Caco-2 (cell line): ENCODE data around the gene TMTC2. TPM values are rescaled to one million over a fixed set of nuclear protein-coding genes. Genes with fewer than 3 reads are reported as not detected.

Source experiments
- BruUV-seq: library from RNA; stranded (reverse); fragments of 400-500 nt; replicated peaks from 2 replicates; lab custom pipeline; 2021; lab: Mats Ljungman, UMichigan
- CTCF ChIA-PET: fragments of 300-600 bp; sonication (Branson Sonifier 250); formaldehyde crosslinking; loops from one replicate; lab custom pipeline; 2022; ENCODE audit warnings: antibody characterized with exemption; lab: Charles Lee
- POLR2A ChIA-PET: fragments of 300-600 bp; sonication (Branson Sonifier 250); formaldehyde crosslinking; loops from one replicate; lab custom pipeline; 2022; ENCODE audit warnings: antibody characterized with exemption; lab: Charles Lee
- DNase-seq, 2 experiments: peaks; one replicate each; pipeline versions ENCODE4 v3.0.0 to v3.0.0-alpha.2; 2020 to 2022
- H3K27me3 ChIP-seq: replicated peaks from 2 replicates; pipeline ENCODE4 v1.6.0; 2011; ENCODE audit warnings: low read length; ENCODE audit not compliant: control insufficient read depth, insufficient read depth
- H3K36me3 ChIP-seq: 2 replicates; pipeline ENCODE4 v1.5.1; 2011; ENCODE audit warnings: low read length; ENCODE audit not compliant: control insufficient read depth, insufficient read depth
- H3K4me1 ChIP-seq: fragments of 250-450 bp; sonication (Bioruptor Pico); 2 replicates; pipeline ENCODE4 v1.5.1; 2020; ENCODE audit warnings: mild to moderate bottlenecking
- H3K4me3 ChIP-seq: 2 replicates; pipeline ENCODE4 v1.5.1; 2011; ENCODE audit warnings: low read depth, mild to moderate bottlenecking, control low read depth, low read length
- H3K9me3 ChIP-seq: fragments of 250-450 bp; sonication (Bioruptor Pico); 2 replicates; pipeline ENCODE4 v1.5.1; 2020; ENCODE audit warnings: mild to moderate bottlenecking, moderate library complexity
- H3K27ac Mint-ChIP-seq: one replicate; pipeline ENCODE4 v1.8.0; 2022; ENCODE audit warnings: mixed read lengths; ENCODE audit not compliant: unreplicated experiment
- H3K27me3 Mint-ChIP-seq: one replicate; pipeline ENCODE4 v1.8.0; 2022; ENCODE audit warnings: mixed read lengths; ENCODE audit not compliant: insufficient read depth, unreplicated experiment
- H3K36me3 Mint-ChIP-seq: one replicate; pipeline ENCODE4 v1.8.0; 2022; ENCODE audit warnings: mild to moderate bottlenecking, mixed read lengths; ENCODE audit not compliant: insufficient read depth, unreplicated experiment
- H3K4me1 Mint-ChIP-seq: one replicate; pipeline ENCODE4 v1.8.0; 2022; ENCODE audit warnings: low read depth, mixed read lengths; ENCODE audit not compliant: unreplicated experiment
- H3K4me3 Mint-ChIP-seq: one replicate; pipeline ENCODE4 v1.8.0; 2022; ENCODE audit warnings: mild to moderate bottlenecking, moderate library complexity, mixed read lengths; ENCODE audit not compliant: unreplicated experiment
- H3K9me3 Mint-ChIP-seq: one replicate; pipeline ENCODE4 v1.8.0; 2022; ENCODE audit warnings: mixed read lengths; ENCODE audit not compliant: unreplicated experiment
- CTCF ChIP-seq, 2 experiments: fragments of 200-600 bp in 1 of 2; IDR thresholded peaks; 1 replicate in 1 of 2; 2 replicates in 1 of 2; pipeline versions ENCODE4 v1.5.1 to v1.8.0; 2011 to 2022; ENCODE audit warnings: antibody characterized with exemption in 1 of 2, control low read depth in 1 of 2, inconsistent platforms in 1 of 2, low read depth in 1 of 2, low read length in 1 of 2, mild to moderate bottlenecking in 1 of 2, moderate library complexity in 1 of 2; ENCODE audit not compliant: insufficient read depth in 1 of 2, severe bottlenecking in 1 of 2, unreplicated experiment in 1 of 2
- intact Hi-C: fragments of 100-400 bp; cut with micrococcal nuclease; formaldehyde crosslinking; loops from one replicate; pipeline ENCODE4 v1.10.0; 2022; ENCODE audit not compliant: unreplicated experiment
- total RNA-seq: library from RNA; stranded (reverse); gene quantifications from 2 replicates; pipeline ENCODE4 v1.2.3, GENCODE V29; 2022

Gene TMTC2
- total RNA-seq, 1 experiment from 2014 or later: 2.2 TPM

DNA sequence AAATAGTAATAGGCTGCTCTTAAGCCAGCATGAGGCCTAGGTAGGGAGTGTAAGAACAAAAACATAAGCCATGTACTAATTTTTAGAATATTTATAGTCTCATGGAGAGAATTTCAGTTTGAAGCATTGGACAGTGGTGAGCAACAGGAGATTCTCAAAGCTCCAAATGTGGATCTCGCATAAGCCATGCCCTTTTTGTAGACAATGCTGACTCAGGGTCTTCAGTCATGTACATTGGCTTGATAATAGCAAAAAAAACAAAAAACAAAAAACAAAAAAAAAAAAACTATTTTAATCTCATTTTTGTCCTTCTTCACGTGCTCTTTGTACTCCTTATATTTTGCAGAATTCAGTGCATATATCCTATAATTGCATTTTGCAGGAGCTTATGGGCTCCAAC is 402.9 kb downstream of the TMTC2 start:
- no peaks in the 10 kb centered on the region for H3K27me3 Mint-ChIP-seq
- H3K36me3 ChIP-seq: no peaks in the 10 kb centered on the region
- no peaks in the 10 kb centered on the region for H3K27me3 ChIP-seq
- H3K36me3 Mint-ChIP-seq: no peaks in the 10 kb centered on the region
- no peak overlapping the region for H3K4me3 ChIP-seq
- BruUV-seq: no TSS peak
- no peaks in the 10 kb centered on the region for H3K4me1 Mint-ChIP-seq
- H3K9me3 Mint-ChIP-seq: no peaks in the 10 kb centered on the region
- no peak for DNase-seq
- no peaks in the 10 kb centered on the region for H3K9me3 ChIP-seq
- TF ChIP-seq CTCF (IDR thresholded peaks at IDR 0.05; ENCODE audit: insufficient read depth in 1 of 2, low read depth in 1 of 2, low read length in 1 of 2, severe bottlenecking in 1 of 2, unreplicated experiment in 1 of 2): no peak
- no peaks in the 10 kb centered on the region for H3K4me1 ChIP-seq
- no peak overlapping the region for H3K4me3 Mint-ChIP-seq
- POLR2A ChIA-PET: no interaction called here
- no peak overlapping the region for H3K27ac Mint-ChIP-seq
- intact Hi-C loops: loop anchor here (10.0 kb wide), 1 partner anchor 195 kb away; no protein-coding TSS in a partner anchor
- CTCF ChIA-PET: no interaction called here

- no TSS peak for BruUV-seq
- no peak overlapping the region for H3K4me3 ChIP-seq
- Mint-ChIP-seq H3K27me3 (no peaks in the 10 kb centered on the region), H3K4me1 (no peaks in the 10 kb centered on the region), H3K36me3 (no peaks in the 10 kb centered on the region), H3K27ac (no peak overlapping the region), H3K4me3 (no peak overlapping the region), H3K9me3 (no peaks in the 10 kb centered on the region)
- no peak for TF ChIP-seq CTCF (IDR thresholded peaks at IDR 0.05; ENCODE audit: insufficient read depth in 1 of 2, low read depth in 1 of 2, low read length in 1 of 2, severe bottlenecking in 1 of 2, unreplicated experiment in 1 of 2)
- ChIA-PET POLR2A (no interaction called here), CTCF (no interaction called here)
- no peak for DNase-seq
- intact Hi-C loops: no loop called here
- no peaks in the 10 kb centered on the region for H3K36me3 ChIP-seq
- H3K27me3 ChIP-seq: no peaks in the 10 kb centered on the region
- no peaks in the 10 kb centered on the region for H3K9me3 ChIP-seq
- H3K4me1 ChIP-seq: no peaks in the 10 kb centered on the region
These were observed 405.4 kb downstream of the TMTC2 start for GRCh38 chr12:83092129-83092528.

DNA sequence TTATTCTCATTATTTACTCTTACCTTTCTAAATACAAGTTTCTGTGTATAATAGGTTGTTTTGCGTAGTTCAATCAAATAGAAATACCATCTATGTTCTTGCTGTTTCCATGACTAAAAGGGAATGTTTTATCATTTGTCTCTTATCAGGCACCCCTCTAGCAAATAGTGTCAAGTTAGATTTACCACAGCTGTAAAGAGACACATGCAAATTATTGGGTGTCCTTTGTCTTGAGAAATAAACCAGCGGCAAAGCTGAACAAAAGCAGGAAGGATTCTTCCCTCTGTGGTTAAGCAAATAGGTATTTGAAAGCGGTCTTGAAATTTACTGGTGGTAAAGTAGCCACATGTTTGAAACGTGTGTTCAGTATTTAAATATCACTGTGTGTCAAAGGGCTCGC is 405.9 kb downstream of the TMTC2 start:
- H3K27ac Mint-ChIP-seq: no peak overlapping the region
- H3K4me3 Mint-ChIP-seq: no peak overlapping the region
- H3K4me3 ChIP-seq: no peak overlapping the region
- no peaks in the 10 kb centered on the region for H3K9me3 Mint-ChIP-seq
- no peak for DNase-seq
- CTCF ChIA-PET: no interaction called here
- no peaks in the 10 kb centered on the region for H3K4me1 Mint-ChIP-seq
- H3K36me3 ChIP-seq: no peaks in the 10 kb centered on the region
- intact Hi-C loops: no loop called here
- no peaks in the 10 kb centered on the region for H3K9me3 ChIP-seq
- TF ChIP-seq CTCF (IDR thresholded peaks at IDR 0.05; ENCODE audit: insufficient read depth in 1 of 2, low read depth in 1 of 2, low read length in 1 of 2, severe bottlenecking in 1 of 2, unreplicated experiment in 1 of 2): no peak
- BruUV-seq: no TSS peak
- H3K36me3 Mint-ChIP-seq: no peaks in the 10 kb centered on the region
- POLR2A ChIA-PET: no interaction called here
- no peaks in the 10 kb centered on the region for H3K27me3 Mint-ChIP-seq
- no peaks in the 10 kb centered on the region for H3K4me1 ChIP-seq
- no peaks in the 10 kb centered on the region for H3K27me3 ChIP-seq
